Kidney epithelial cell (primary cell): ENCODE data around the gene LAMP1. TPM values are rescaled to one million over a fixed set of nuclear protein-coding genes. Genes with fewer than 3 reads are reported as not detected.
"Not testable (repeated sequence)": the region's sequence is repeated elsewhere in the genome, so short reads cannot be mapped to it uniquely, and the experiment has no call there.

Experiments
- DNase-seq: peaks from one replicate; pipeline ENCODE4 v3.0.0-alpha.2; 2010; ENCODE audit warnings: low read depth
- H3K27me3 ChIP-seq: 2 replicates; pipeline ENCODE4 v1.6.0; 2011; ENCODE audit warnings: low read length; ENCODE audit not compliant: control insufficient read depth, insufficient read depth
- H3K36me3 ChIP-seq: 2 replicates; pipeline ENCODE4 v1.5.1; 2011; ENCODE audit warnings: low read length; ENCODE audit not compliant: control insufficient read depth, insufficient read depth
- H3K4me3 ChIP-seq: 2 replicates; pipeline ENCODE4 v1.5.1; 2011; ENCODE audit warnings: low read depth, mild to moderate bottlenecking, control low read depth, low read length
- total RNA-seq: library from RNA; depleted of rRNA; stranded (reverse); fragments of >200 nt; gene quantifications from 2 replicates; pipeline ENCODE4 v1.2.3, GENCODE V29; 2015
- TF ChIP-seq, protein P1 (sequence below): IDR thresholded peaks from 2 replicates; pipeline ENCODE4 v1.5.1; 2011; ENCODE audit warnings: mild to moderate bottlenecking, moderate library complexity, low read length, control low read depth, inconsistent platforms; ENCODE audit not compliant: insufficient read depth, poor library complexity, severe bottlenecking

The LAMP1 gene, protein sequence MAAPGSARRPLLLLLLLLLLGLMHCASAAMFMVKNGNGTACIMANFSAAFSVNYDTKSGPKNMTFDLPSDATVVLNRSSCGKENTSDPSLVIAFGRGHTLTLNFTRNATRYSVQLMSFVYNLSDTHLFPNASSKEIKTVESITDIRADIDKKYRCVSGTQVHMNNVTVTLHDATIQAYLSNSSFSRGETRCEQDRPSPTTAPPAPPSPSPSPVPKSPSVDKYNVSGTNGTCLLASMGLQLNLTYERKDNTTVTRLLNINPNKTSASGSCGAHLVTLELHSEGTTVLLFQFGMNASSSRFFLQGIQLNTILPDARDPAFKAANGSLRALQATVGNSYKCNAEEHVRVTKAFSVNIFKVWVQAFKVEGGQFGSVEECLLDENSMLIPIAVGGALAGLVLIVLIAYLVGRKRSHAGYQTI
- total RNA-seq: 273 and 317 TPM in 2 replicates

DNA sequence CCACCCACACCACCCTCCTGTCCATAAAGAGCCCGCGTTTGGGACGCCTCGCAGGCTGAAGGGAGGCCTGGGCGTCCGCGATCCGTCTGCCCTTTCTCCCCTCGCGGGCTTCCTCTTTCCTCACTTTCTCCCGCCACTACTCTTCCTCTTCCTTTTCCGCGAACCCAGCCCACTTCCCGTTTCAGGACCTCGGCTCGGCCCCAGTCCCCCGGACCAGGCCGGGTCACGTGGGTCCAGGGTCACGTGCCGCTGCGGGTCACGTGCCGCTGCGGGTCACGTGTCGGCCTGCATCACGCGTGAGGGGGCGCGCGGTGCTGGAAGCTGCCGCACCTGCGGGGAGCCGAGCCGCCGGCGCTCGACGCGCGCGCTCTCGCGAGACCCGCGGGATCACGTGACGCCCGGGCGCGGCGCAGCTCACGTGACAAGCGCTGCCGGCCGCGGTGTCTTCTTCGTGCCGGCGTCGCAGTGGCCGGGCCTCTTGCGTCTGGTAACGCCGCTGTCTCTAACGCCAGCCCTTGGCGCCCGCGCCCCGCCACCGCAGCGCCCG is at the start of gene LAMP1:
LAMP1 (plus strand) TSS at position 417 of the 547 bp plus-strand sequence. CDS start 196 bp downstream, outside the sequence.
- H3K27me3 ChIP-seq: no peaks in the 10 kb centered on the region
- H3K36me3 ChIP-seq: no peaks in the 10 kb centered on the region
- TF ChIP-seq, protein P1, sequence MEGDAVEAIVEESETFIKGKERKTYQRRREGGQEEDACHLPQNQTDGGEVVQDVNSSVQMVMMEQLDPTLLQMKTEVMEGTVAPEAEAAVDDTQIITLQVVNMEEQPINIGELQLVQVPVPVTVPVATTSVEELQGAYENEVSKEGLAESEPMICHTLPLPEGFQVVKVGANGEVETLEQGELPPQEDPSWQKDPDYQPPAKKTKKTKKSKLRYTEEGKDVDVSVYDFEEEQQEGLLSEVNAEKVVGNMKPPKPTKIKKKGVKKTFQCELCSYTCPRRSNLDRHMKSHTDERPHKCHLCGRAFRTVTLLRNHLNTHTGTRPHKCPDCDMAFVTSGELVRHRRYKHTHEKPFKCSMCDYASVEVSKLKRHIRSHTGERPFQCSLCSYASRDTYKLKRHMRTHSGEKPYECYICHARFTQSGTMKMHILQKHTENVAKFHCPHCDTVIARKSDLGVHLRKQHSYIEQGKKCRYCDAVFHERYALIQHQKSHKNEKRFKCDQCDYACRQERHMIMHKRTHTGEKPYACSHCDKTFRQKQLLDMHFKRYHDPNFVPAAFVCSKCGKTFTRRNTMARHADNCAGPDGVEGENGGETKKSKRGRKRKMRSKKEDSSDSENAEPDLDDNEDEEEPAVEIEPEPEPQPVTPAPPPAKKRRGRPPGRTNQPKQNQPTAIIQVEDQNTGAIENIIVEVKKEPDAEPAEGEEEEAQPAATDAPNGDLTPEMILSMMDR: no peak
- peak; percentile 61 for DNase-seq
- peak within 1 kb of the TSS; percentile 93 for H3K4me3 ChIP-seq

DNA sequence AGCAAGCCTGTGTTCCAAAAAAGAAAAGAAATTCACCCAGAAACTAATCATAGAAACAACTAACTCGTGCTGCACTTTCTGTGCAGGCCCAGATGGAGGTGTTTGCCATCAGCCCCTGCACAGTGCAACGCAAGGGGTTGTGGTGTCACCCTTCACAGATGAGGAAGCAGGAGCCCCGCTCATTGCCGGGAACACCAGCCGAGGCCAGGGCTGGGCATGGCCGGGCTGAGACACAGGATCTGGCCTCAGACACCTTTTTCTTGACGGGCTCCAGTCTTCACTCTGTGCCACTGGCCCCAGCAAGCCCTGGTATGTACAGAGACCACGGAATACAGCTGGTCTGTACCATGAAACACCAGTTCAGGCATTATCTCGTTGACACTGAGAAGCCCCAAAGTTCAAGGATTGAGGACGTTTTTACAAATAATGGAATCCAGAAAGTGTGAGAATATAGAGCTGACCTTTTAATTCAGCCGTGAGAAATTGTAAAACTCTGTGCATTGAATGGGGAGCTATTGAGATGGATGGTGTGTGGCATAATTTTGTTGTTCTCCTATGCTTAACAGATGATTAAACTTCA is 44.4 kb upstream of the LAMP1 start:
- Histone ChIP-seq H3K27me3 (no peaks in the 10 kb centered on the region), H3K4me3 (no peak overlapping the region), H3K36me3 (peaks cover 2% of the 10 kb centered on the region)
- TF ChIP-seq, protein P1: no peak
- no peak for DNase-seq

DNA sequence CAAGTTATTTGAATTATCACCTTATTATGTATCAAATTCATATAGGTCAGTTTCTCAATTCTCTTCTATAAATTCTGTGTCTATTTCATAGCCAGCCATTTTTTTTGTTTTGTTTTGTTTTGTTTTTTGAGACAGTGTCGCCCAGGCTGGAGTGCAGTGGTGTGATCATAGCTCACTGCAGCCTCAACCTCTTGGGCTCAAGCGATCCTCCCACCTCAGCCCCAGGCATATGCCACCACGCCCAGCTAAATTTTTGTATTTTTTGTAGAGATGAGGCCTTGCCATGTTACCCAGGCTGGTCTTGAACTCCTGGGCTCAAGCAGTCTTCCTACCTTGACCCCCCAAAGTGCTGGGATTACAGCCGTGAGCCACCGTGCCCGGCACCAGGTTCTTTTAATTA is 39.1 kb upstream of the LAMP1 start:
- not testable (repeated sequence) for H3K27me3 ChIP-seq, DNase-seq, H3K36me3 ChIP-seq, H3K4me3 ChIP-seq

DNA sequence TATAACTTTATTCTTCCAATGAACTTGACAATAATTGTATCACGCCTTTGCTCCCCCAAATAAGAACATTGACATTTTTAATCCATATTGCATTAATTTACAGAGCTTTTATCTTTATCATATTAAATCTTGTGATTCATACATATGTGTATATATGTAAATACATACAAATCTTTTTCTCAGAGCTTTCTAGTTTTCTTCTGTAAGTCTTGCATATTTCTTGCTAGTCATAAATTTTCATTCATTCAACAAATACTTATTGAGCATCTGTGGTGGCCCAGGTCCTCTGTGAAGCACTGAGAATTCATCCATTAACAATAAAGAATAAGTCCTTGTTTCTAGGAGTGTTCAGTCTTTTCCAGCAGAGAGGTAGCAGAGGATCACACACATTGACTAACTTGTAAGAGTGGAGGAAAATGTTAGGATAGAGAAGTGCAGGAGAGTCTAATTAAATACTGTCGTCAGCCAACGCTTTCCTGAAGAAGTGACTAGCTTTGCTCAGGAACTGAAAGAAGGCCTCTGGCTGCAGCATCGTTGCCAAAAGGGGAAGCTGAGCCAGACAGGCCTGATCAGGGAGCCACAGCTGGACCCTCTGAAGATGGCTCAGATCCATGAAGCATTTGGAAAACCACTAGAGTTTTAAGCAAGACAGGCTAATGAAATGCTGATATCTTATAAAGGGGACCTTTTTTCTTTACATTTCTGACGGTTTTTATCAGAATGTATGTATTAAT is 38.6 kb upstream of the LAMP1 start:
- H3K36me3 ChIP-seq: peaks cover 1% of the 10 kb centered on the region
- DNase-seq: no peak
- TF ChIP-seq, protein P1: no peak
- H3K4me3 ChIP-seq: no peak overlapping the region
- no peaks in the 10 kb centered on the region for H3K27me3 ChIP-seq

DNA sequence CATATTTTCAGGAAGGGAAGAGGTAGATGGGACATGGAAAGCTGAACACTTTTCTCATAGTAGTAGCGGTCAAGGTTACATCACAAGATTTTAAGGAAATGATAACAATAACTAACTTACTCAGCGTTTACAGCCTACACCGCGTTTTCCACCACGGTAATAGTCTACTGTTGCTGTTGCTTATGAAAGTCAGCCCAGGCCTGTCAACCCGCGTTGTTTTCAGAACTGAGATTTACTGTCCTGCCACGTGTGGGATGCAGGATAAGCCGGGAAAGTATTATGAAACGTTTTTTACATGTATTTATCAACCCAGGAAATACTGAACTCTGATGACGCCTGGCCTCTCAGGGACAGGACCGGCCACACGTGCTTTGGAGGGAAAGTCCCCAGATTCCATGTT is 36.0 kb upstream of the LAMP1 start:
- Histone ChIP-seq H3K4me3 (no peak overlapping the region), H3K36me3 (peaks cover 1% of the 10 kb centered on the region), H3K27me3 (no peaks in the 10 kb centered on the region)
- DNase-seq: no peak
- TF ChIP-seq, protein P1: no peak

DNA sequence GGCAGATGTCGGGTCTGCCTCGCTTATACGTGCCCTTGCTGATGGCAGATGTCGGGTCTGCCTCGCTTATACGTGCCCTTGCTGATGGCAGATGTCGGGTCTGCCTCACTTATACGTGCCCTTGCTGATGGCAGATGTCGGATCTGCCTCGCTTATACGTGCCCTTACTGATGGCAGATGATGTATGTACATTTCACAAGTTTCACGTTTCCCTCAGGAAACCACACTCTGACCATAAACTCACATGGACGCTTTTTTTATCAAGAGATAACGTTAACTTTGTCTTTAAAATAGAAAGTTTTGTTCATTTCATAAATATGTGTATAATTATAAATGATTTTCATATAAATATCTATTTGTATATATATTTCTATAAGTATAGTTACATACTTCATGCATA is 34.0 kb upstream of the LAMP1 start:
- H3K27me3 ChIP-seq, H3K36me3 ChIP-seq, DNase-seq, H3K4me3 ChIP-seq: not testable (repeated sequence)
